ENCODE data around the gene CBR4. TPM values are rescaled to one million over a fixed set of nuclear protein-coding genes. Genes with fewer than 3 reads are reported as not detected.

Gene CBR4
- polyA plus RNA-seq, 1 experiment: 4.5 TPM

- POLR2A ChIA-PET: no interaction called here
- Histone ChIP-seq H3K27ac (ENCODE audit: low read depth, low read length) (no peak overlapping the region), H3K9me3 (ENCODE audit: control insufficient read depth, insufficient read depth, low read length) (no peaks in the 10 kb centered on the region), H3K27me3 (ENCODE audit: control insufficient read depth, insufficient read depth, low read length) (no peaks in the 10 kb centered on the region), H3K4me3 (ENCODE audit: low read depth, low read length) (no peak overlapping the region)
- CTCF ChIA-PET: no interaction called here
- no peak for TF ChIP-seq CTCF (IDR thresholded peaks at IDR 0.05; ENCODE audit: low read depth, low read length)
- no peak for DNase-seq (ENCODE audit: low read depth, low spot score)
Observed at GRCh38 chr4:169052594-169052945, 42.5 kb upstream of the CBR4 start.

- DNase-seq (ENCODE audit: low read depth, low spot score): no peak
- H3K4me3 ChIP-seq (ENCODE audit: low read depth, low read length): no peak overlapping the region
- H3K9me3 ChIP-seq (ENCODE audit: control insufficient read depth, insufficient read depth, low read length): no peaks in the 10 kb centered on the region
- H3K27ac ChIP-seq (ENCODE audit: low read depth, low read length): no peak overlapping the region
- no peaks in the 10 kb centered on the region for H3K27me3 ChIP-seq (ENCODE audit: control insufficient read depth, insufficient read depth, low read length)
- TF ChIP-seq CTCF (IDR thresholded peaks at IDR 0.05; ENCODE audit: low read depth, low read length): no peak
- CTCF ChIA-PET: no interaction called here
- POLR2A ChIA-PET: no interaction called here
Observed at GRCh38 chr4:169051761-169052593, 41.9 kb upstream of the CBR4 start.

GRCh38 chr4:169050881-169051760, 41.1 kb upstream of the CBR4 start:
- Histone ChIP-seq H3K27me3 (ENCODE audit: control insufficient read depth, insufficient read depth, low read length) (no peaks in the 10 kb centered on the region), H3K27ac (ENCODE audit: low read depth, low read length) (no peak overlapping the region), H3K4me3 (ENCODE audit: low read depth, low read length) (no peak overlapping the region), H3K9me3 (ENCODE audit: control insufficient read depth, insufficient read depth, low read length) (no peaks in the 10 kb centered on the region)
- CTCF ChIA-PET: no interaction called here
- DNase-seq (ENCODE audit: low read depth, low spot score): no peak
- TF ChIP-seq CTCF (IDR thresholded peaks at IDR 0.05; ENCODE audit: low read depth, low read length): no peak
- POLR2A ChIA-PET: no interaction called here

- Histone ChIP-seq H3K9me3 (ENCODE audit: control insufficient read depth, insufficient read depth, low read length) (no peaks in the 10 kb centered on the region), H3K4me3 (ENCODE audit: low read depth, low read length) (no peak overlapping the region), H3K27me3 (ENCODE audit: control insufficient read depth, insufficient read depth, low read length) (no peaks in the 10 kb centered on the region), H3K27ac (ENCODE audit: low read depth, low read length) (no peak overlapping the region)
- CTCF ChIA-PET: no interaction called here
- TF ChIP-seq CTCF (IDR thresholded peaks at IDR 0.05; ENCODE audit: low read depth, low read length): no peak
- POLR2A ChIA-PET: interaction anchor here (0.5 kb wide), 1 partner anchor 40 kb away, joined by 4 read pairs; the partner anchor contains the start of gene CBR4
- no peak for DNase-seq (ENCODE audit: low read depth, low spot score)
Observed at GRCh38 chr4:169050284-169050683, 40.2 kb upstream of the CBR4 start.

GRCh38 chr4:169048868-169049414, 38.9 kb upstream of the CBR4 start:
- H3K4me3 ChIP-seq (ENCODE audit: low read depth, low read length): no peak overlapping the region
- ChIA-PET CTCF (no interaction called here), POLR2A (no interaction called here)
- no peak overlapping the region for H3K27ac ChIP-seq (ENCODE audit: low read depth, low read length)
- H3K27me3 ChIP-seq (ENCODE audit: control insufficient read depth, insufficient read depth, low read length): no peaks in the 10 kb centered on the region
- H3K9me3 ChIP-seq (ENCODE audit: control insufficient read depth, insufficient read depth, low read length): no peaks in the 10 kb centered on the region
- no peak for TF ChIP-seq CTCF (IDR thresholded peaks at IDR 0.05; ENCODE audit: low read depth, low read length)
- no peak for DNase-seq (ENCODE audit: low read depth, low spot score)

Measured in AG04450 (cell line).